Superior temporal gyrus (tissue), 1 donor: ENCODE results near the gene PGS1.
"Not testable (repeated sequence)": the region's sequence is repeated elsewhere in the genome, so short reads cannot be mapped to it uniquely, and the experiment has no call there.

Experiments used
- DNase-seq: peaks from one replicate; pipeline ENCODE4 v3.0.0-alpha.2; 2016; ENCODE audit errors: extremely low spot score

PGS1 gene

DNA sequence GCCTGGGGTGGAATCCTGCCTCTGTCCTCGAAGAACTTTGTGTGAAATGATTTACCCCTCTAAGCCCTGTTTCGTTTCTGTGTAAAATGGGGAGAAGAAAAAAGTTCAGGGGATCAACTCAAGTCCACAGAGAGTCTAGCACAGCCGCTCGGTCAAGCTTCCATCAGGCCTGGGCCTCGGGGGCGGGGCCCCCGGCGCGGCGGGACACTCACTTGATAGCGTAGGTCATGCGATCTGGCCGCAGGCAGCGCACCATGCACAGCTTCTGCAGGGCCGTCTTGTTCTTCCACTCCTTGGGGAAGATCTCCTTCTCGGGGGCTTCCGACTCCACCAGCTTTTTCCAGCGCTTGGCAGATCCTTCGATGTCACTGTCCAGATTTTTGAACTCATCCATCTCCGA, 65.9 kb downstream of the PGS1 start:
- no peak for DNase-seq

DNA sequence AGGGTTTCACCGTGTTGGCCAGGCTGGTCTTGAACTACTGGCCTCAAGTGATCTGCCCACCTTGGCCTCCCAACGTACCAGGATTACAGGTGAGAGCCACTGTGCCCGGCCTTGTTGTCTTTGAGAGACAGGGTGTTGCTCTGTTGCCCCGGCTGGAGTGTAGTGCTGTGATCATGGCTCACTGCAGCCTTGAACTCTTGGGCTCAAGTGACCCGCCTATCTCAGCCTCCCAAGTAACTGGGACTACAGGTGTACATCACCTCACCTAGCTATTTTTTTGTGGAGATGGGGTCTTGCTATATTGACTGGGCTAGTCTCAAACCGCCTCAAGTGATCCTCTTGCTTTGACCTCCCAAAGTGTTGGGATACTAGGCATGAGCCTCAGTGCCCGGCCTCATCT, 68.4 kb downstream of the PGS1 start:
- DNase-seq: no peak

GRCh38 chr17:78448356-78448993, 70.0 kb downstream of the PGS1 start:
- DNase-seq: no peak

- DNase-seq: no peak
Measured at GRCh38 chr17:78449983-78450595, 71.6 kb downstream of the PGS1 start.

DNA sequence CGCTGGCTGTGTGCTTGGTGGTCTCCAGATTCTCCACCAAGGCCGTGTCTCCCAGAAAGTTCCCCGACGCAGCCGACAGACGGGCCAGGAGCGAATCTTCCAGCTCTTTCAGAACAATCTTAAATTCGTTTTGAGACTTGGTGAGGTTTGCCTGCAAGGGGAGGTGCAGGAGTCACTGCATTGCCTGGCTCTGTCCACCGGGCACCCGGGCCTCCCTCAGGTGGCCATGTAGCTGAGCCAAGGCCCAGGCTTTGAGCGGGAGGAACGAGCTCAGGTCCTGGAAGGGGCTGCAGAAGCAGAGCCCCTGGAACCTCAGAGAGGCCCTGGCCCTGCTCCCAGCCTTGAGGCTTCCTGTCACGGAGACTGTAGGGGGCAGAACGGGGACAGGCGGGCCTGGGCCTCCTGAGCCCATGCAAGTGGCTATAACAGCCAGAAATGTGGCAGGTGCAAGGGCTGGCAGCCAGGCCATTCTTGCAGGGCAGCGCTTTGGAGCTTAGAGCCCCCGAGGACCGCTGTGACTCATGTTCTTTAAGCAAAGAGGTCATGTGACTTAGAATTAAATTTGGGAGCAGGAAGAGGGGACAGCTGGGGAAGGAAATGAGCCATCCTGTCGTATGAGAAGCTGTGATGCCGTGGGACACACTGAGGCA, 72.4 kb downstream of the PGS1 start:
- DNase-seq: no peak

- DNase-seq: no peak
Measured at GRCh38 chr17:78451753-78452152, 73.3 kb downstream of the PGS1 start.

- no peak for DNase-seq
Measured at GRCh38 chr17:78454346-78454745, 75.9 kb downstream of the PGS1 start.

- peak; percentile 59 for DNase-seq
Measured at GRCh38 chr17:78458091-78458490, 79.6 kb downstream of the PGS1 start.

DNA sequence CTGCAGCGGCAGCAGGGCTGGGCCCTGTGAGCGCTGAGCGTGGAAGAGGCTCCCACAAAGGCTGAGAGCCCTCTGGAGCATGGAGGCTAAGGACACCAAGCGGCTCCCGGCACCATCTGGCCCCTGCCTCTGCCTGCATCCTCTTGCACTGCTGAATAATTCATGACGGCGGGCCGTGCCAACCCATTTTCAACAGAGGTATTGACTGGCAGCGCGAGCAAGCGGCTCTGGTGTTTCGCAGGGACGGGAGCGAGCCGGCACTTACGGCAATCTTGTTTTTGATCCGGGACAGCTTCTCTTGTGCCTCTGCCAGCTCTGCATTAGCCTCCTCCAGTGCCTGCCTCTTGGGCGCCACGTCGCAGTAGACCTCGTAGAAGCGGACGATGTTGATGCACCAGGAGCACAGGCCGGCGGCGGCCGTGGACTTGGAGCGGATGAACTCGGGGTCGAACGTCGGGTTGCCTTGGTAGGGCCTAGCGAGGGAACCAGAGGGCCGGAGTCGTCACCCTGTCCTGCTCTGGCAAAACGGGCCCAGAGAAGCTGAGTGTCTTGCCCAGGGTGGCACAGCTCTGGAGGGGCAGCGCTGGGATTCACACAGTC, 80.4 kb downstream of the PGS1 start:
- peak; percentile 96 for DNase-seq

- no peak for DNase-seq
Measured at GRCh38 chr17:78459696-78460095, 81.2 kb downstream of the PGS1 start.

DNA sequence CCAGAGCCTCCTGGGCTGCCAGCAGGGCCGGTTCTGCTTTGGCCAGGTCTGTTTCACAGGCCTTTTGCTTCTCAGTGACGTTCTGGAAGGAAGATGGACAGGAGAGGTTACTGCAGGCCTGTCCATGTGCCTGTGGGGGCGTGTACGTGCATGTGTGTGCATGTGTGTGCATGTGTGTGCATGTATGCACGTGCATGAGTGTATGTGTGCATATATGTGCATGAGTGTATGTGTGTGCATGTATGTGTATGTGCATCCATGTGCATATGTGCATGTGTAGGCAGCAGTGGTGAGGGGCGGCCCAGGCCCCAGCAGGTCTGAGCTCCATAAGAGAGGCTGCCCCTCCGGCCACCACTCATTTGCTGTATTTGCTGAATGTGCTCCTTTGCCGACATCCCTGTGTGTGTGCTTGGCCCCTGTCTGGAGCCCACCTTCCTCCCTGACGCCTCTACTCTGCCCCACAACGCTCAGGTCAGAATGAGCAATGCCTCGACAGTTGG, 81.8 kb downstream of the PGS1 start:
- no peak for DNase-seq

GRCh38 chr17:78460951-78461798, 82.7 kb downstream of the PGS1 start:
- no peak for DNase-seq

- no peak for DNase-seq
Measured at GRCh38 chr17:78461799-78462053, 83.3 kb downstream of the PGS1 start.

- DNase-seq: no peak
Measured at GRCh38 chr17:78462148-78462547, 83.7 kb downstream of the PGS1 start.

- DNase-seq: not testable (repeated sequence)
Measured at GRCh38 chr17:78466109-78466785, 87.8 kb downstream of the PGS1 start.

DNA sequence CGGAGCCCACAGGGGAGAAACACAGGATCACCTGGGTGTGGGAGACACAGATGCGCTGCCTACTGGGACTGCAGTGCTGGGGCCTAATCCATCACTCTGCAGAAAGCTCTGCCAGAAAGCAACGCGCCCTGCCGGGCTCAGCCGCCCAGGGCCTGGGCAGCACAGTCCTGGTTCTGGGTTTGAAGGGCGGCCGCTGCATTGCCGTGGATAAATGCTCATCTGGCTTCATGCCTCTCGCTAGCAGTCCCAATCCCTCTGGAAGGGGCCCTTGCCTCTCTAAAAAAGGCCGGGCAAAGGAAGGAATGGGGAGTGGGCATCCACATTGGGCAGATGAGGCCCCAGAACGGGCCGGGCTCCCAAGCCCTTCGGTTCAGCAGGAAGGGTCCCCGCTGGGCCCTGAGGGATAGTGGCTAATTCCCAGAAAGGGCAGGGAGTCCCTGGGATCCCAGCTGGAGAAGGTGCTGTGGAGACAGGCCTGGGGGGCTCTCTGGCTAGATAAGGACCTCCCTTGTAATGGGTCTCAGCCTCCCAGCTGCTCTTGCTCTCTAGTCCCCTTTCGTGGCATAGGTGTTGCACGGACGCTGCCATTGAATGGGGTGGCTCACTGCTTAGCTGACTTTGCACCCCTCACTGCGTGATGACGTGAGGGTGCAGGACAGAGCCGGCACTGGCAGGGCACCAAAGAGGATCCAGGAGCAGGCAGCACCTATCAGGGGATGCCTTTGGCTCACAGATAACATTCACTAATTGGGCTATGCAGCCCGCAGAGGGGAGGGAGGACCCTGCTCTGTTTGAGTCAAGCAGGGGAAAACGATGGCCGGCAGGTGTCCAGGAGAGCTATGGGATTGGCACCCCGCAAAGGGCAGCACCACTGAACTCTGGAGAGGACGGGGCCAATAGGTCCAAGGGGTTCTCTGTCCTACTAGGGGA, 88.6 kb downstream of the PGS1 start:
- DNase-seq: no peak

GRCh38 chr17:78468366-78468765, 89.9 kb downstream of the PGS1 start:
- no peak for DNase-seq

DNA sequence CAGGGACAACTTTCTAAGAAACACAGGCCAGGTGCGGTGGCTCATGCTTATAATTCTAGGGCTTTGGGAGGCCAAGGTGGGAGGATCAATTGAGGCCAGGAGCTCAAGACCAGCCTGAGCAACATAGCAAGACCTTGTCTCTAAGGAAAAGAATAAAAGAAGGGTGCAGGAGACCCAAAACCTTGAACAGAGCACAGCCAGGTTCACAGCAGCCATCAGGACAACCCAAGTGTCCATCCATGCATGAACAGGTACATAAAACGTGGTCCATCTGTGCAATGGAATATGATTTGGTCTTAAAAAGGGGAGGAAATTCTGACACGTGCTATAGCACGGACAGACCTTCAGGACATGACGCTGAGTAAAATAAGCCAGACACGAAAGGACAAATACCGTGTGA, 91.0 kb downstream of the PGS1 start:
- DNase-seq: no peak

DNA sequence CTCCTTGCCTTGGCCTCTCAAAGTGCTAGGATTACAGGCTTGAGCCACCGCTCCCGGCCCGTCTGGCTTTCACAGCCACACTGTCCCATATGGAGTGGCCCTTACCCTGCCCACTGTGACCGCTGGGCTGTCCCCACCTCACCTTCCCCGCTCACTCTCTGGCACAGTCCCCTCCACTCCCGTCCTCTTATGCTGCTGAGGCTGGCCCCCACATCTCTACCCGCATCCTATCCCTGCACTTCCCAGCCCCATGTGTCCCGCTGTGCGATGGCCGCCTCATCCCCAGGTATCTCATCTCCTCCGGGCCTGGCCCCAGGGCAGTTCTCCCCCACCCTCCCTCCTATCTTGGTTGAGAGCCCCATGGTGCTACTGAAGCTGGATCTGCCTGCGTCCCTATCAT, 93.2 kb downstream of the PGS1 start:
- no peak for DNase-seq
